Measurements from ENCODE around the gene ZBED2.
"Not testable (repeated sequence)": the region's sequence is repeated elsewhere in the genome, so short reads cannot be mapped to it uniquely, and the experiment has no call there.

The ZBED2 gene

DNA sequence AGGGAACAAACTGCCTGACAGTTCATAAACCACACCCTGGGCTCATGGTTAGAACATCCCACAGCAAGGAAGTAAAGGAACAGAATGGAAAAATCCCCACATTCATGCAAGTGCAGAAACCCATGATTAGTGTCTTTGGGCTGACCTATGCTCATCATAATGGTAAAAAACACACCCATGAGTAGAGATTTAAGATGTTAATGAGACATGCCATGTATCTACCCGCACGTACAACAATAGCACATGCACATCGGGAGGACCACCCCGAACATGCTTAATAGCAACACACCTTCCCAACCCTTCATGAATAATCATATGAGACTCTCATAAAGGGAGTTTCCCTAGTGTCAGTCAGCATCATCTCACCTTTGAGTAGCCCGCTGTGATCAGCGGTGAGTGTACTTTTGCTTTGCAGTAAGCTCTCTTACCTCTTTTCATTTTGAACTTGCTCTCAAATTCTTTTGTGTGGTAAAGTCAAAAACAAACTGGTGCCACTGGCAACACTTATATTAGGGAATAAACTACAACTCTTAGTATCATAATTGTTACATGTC lies 23.2 kb downstream of the ZBED2 start:
- no peak for DNase-seq (ENCODE audit: low spot score)

DNA sequence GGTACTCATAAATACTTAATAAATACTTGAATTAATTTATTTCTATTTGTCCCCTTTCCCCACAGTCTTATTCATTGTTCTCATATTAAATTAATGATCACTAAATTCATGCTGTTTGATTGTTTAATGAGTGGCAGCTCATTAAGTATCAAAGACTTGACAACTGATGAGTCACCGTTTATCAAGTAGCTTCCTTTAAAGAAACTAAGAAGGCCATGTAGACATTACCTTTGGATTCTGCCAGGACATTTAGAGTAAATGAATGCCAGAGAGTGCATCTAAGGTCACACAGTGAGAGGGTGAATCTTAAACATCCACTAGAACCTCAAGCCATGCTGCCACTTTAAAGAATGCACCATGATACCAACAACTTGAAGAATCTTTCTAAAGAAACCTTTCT lies 23.9 kb downstream of the ZBED2 start:
- DNase-seq (ENCODE audit: low spot score) = no peak

DNA sequence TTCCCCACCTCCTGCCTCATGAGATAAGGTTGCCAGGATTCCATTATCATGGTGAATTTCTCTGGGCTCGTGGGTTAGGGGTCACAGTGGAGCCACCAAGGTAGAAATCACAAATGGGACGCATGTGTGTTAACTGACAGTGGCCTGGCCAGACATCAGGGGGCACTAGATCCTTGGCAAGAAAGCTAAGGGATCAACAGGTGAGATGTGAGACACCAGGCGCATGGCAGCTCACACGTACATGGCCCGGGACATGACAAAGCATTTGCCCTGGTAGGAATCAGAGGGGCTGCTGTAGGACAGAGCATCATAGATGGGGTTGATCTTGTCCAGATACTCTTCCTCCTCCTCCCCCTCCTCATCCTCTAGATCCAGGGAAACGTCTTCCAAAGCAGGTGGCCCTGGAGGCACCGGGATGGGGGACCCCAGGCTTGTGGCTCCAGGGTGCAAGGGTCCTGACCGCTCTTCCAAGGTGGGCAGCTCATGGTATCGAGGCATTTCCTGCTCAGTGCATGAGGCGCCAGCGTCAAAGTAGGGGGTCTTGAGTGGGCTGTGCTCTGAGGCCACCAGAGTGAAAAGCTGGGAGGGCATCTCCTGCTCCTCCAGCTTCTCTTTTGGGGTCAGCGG lies 24.6 kb downstream of the ZBED2 start:
- no peak for DNase-seq (ENCODE audit: low spot score)

GRCh38 chr3:111568911-111569310 lies 26.2 kb downstream of the ZBED2 start:
- no peak for DNase-seq (ENCODE audit: low spot score)

DNA sequence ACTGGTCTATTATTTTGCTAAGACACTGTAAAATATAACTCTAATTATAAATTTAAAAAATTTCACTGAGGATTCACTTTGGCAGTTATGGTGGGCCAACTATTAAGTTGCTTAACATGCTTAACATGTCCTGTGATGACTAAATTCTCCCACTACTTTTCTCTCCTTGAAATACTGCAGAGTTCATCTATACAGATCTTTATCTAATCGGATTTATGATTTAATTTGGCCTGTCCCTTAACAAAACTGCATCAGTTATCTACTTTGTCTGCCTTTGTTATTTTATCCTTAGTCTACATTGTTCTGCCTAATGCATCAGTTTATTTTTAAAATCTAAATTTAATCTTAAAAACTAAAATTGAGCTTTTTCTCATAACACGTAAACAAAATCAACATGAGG lies 26.8 kb downstream of the ZBED2 start:
- no peak for DNase-seq (ENCODE audit: low spot score)

- no peak for DNase-seq (ENCODE audit: low spot score)
Observed at GRCh38 chr3:111566844-111567243, 28.3 kb downstream of the ZBED2 start.

- not testable (repeated sequence) for DNase-seq (ENCODE audit: low spot score)
Observed at GRCh38 chr3:111561902-111562301, 33.2 kb downstream of the ZBED2 start.

GRCh38 chr3:111548756-111549155 lies 46.4 kb downstream of the ZBED2 start:
- no peak for DNase-seq (ENCODE audit: low spot score)

- DNase-seq (ENCODE audit: low spot score) = no peak
Observed at GRCh38 chr3:111548092-111548491, 47.1 kb downstream of the ZBED2 start.

GRCh38 chr3:111547631-111548030 lies 47.5 kb downstream of the ZBED2 start:
- no peak for DNase-seq (ENCODE audit: low spot score)

GRCh38 chr3:111545349-111545748 lies 49.8 kb downstream of the ZBED2 start:
- no peak for DNase-seq (ENCODE audit: low spot score)
